PC-9 (cell line): ENCODE results near the gene UQCR11.

Experiments
- EZH2 ChIP-seq: fragments of 200-600 bp; sonication (generic); IDR thresholded peaks from 2 replicates; pipeline ENCODE4 v1.8.0; 2017; ENCODE audit warnings: antibody characterized with exemption, low read depth
- TF ChIP-seq, protein P1 (sequence below): fragments of 200-600 bp; sonication (generic); conservative IDR thresholded peaks from 2 replicates; pipeline ENCODE4 v1.6.1; 2017; ENCODE audit warnings: mixed run types, antibody characterized with exemption, mild to moderate bottlenecking, moderate library complexity

DNA sequence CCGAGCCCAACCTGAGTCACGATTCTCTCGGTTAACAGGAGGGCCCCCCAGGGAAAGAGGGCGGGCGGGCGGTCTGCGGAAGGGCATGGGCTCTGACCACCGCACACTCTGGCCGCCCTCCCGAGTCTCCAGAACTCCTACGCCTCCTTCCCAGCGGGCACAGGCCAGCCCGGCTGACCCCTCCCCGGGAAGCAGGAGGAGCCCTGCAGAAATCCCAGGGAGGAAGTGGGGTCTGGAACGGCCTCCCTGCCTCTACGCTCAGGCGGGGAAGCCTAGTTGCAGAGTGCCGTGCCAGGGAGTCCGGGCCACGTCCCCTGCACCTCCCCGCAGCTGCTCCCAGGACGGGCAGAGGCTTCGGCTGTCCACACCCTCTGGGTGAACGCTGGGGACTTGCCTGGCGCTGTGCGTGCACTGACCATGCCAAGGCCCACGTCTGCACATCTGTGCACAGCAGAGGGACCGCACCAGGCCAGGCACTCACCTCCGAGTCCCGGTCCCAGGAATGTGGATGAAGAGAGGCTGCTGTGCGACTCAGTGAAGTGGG, 26.4 kb upstream of the UQCR11 start:
- TF ChIP-seq, protein P1, sequence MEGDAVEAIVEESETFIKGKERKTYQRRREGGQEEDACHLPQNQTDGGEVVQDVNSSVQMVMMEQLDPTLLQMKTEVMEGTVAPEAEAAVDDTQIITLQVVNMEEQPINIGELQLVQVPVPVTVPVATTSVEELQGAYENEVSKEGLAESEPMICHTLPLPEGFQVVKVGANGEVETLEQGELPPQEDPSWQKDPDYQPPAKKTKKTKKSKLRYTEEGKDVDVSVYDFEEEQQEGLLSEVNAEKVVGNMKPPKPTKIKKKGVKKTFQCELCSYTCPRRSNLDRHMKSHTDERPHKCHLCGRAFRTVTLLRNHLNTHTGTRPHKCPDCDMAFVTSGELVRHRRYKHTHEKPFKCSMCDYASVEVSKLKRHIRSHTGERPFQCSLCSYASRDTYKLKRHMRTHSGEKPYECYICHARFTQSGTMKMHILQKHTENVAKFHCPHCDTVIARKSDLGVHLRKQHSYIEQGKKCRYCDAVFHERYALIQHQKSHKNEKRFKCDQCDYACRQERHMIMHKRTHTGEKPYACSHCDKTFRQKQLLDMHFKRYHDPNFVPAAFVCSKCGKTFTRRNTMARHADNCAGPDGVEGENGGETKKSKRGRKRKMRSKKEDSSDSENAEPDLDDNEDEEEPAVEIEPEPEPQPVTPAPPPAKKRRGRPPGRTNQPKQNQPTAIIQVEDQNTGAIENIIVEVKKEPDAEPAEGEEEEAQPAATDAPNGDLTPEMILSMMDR: no peak
- no peak for TF ChIP-seq EZH2
